GM21381 (cell line): ENCODE data around the gene WAC.

Source experiments
- ATAC-seq: cut with Tn5 transposase; IDR thresholded peaks from one replicate; pipeline ENCODE4 v1.9.1; 2021; ENCODE audit warnings: mild to moderate bottlenecking, moderate library complexity; ENCODE audit not compliant: unreplicated experiment

Gene WAC

DNA sequence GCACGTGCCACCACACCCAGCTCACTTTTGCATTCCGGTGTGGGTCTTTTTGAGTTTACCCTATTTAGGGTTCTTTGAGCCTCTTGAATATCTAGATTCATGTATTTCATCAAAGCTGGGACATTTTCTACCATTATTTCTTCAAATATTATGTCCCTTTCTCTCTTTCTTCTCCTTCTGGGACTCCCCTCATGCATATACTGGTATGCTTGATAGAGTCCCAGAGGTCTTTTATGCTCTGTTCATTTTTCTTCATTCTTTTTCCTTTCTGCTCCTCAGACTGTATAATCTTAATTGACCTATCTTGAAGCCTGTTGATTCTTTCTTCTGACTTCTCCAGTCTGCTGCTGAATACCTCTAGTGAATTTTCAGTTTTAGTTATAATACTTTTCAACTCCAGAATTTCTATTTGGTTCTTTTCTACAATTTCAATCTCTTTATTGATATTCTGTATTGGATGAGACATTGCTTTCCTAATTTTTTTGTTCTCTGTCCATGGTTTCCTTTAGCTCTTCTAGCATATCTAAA is 9.1 kb upstream of the WAC start:
- no peak for ATAC-seq

DNA sequence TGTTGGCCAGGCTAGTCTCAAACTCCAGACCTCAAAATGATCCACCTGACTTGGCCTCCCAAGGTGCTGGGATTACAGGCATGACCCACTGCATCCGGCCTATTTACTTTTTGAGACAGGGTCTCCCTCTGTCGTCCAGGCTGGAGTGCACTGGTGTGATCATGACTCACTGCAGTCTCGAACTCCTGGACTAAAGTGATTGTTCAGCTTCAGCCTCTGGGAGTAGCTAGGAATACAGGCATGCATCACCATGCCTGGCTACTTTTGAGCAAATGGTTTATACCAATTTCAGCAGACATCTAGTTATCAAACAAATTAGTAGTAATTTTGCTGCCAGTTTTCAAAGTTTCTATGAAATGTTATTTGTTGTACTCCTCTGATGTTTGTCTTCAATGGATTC is 2.2 kb upstream of the WAC start:
- no peak for ATAC-seq

DNA sequence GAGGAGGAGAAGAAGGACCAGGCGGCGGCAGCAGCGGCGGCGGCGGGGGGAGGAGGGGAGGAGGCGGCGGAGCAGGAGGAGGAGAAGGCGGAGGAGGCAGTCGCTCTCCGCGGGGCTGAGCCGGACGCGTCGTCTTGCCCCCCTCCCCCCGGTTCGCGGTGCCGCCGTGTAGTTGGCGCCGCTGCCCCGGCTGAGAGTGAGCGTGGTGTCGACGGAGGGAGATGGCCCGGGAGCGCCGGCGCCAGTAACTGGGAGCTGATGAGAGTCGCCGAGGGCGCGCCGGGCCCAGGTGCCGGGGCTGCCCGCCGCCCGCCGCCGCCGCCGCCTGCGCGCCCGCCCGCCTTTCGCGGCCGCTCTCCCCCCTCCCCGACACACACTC is 257 bp downstream of the WAC start:
- ATAC-seq = peak; percentile 2

DNA sequence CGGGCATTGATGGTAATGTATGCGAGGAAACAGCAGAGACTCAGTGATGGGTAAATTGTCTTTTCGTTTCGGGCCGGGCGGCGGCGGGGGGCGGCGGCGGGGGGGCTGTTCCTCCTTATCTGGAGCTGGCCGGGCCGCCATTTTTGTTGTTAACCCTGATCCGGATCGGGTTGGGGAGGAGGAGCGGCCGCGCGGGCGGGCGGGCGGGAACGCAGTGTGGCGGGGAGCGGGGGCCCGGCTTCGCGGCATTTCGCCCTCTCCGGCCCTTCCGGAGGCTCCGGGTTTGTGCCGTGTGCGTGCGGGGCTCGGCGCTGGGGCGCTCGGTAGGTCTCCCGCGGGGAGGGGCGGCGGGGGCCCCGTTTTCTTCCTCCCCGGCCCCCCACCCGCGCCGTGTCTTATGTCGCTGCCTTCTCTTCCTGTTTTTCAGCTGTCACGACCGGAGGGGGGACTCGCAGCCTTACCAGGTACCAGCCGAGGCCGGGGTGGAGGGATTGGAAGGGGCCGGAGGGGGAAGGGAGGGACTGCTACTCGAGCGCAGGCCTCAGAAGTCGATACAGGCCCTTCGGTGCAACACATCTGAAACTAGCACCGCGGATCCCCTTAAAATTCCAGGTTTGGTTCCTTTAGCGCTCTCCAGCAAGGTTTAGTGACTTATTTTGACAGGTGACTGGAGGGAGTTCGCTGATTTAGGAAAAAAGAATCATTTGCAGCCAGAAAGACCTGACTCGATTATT is 820 bp downstream of the WAC start:
- ATAC-seq = peak; percentile 21

DNA sequence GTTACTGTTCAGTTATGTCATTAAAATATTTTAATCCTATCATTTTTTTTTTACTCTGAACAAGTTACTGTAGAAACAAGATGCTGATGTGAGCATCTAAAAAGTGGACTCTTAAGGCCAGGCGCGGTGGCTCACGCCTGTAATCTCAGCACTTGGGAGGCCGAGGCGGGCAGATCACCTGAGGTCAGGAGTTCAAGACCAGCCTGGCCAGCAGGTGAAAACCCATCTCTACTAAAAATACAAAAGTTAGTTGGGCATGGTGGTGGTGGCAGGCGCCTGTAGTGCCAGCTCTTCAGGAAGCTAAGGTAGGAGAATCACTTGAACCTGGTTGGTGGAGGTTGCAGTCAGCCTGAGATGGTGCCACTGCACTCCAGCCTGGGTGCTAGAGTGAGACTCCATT is 2.9 kb downstream of the WAC start:
- ATAC-seq = no peak

DNA sequence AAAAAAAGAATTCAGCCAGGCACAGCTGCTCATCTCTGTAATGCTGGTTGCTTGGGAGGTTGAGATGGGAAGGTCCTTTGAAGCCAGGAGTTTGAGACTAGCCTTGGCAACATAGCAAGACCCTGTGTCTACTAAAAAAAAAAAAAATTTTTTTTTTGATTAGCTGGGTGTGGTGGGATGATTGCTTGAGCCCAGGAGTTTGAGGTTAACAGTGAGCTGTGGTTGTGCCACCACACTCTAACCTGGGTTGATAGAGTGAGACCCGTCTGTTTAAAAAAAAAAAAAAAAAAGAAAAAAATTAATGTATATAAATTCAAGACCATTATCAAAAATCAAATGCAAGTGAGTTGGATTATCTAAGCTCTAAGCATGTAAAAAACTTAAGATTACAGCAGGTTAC is 5.7 kb downstream of the WAC start:
- ATAC-seq = no peak

DNA sequence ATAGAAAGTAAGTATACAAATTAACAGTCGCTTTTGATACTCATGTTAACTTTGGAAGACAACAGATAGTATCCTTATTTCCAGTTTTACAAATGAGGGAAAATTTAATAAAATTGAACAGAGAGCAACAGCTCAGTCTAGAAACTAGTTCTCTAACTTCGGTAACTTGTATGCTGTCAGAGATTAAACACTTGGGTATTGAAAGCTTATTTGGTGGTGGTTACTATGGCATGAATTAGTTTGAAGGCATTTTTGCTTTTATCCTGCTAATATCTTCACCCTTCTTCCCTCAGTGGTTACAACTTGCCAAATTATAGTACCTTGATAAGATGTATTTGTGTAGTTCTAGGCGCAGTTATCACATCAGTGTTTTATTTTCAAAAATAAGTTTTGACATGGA is 7.2 kb downstream of the WAC start:
- ATAC-seq = no peak

DNA sequence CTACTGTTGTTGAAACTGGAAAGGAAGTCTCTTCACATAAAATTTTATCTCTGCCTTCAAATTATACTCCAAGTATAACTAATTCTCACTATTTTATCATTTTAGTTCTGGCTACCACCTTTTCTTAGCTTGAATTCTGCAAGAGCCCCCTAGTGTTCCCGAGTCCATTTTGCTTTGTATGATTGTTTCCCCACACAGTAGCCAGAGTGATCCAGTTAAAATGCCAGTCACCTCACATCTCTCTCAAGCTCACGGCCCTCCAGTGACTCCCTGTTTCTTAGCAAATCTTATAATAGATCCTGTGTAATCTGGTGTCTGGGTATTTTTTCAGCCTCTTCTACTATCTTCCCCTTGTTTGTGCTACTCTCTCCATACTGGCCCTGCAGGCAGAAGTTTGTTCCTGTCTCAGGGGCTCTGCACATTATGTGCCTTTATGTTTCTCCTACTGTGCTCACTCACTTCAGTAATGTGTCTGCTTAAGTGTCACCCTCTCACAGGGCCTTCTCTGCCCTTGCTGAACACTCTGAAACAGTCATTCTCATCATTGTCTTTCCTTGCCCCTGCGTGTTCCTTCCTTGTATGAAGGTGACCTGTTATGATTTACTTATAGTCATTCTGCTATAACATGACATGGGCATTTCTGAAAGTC is 8.9 kb downstream of the WAC start:
- no peak for ATAC-seq

DNA sequence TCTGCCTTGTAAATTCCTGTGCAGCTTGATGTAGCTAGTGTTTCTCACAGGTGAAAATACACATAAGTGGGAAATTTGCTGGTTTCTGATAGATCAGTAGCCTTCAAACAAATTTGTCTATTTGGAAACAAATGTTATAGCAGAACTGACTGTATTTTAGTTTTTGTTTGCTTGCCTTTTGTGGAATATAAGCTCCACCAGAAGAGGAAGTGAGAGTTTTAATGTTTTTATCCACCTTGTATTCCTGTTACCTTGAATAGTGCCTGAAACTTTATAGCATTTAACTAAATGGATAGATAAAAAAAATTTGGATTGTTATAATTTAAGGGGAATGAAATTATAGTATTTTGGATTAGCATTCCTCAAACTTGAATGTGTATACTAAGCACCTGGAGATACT is 9.8 kb downstream of the WAC start:
- ATAC-seq = no peak

DNA sequence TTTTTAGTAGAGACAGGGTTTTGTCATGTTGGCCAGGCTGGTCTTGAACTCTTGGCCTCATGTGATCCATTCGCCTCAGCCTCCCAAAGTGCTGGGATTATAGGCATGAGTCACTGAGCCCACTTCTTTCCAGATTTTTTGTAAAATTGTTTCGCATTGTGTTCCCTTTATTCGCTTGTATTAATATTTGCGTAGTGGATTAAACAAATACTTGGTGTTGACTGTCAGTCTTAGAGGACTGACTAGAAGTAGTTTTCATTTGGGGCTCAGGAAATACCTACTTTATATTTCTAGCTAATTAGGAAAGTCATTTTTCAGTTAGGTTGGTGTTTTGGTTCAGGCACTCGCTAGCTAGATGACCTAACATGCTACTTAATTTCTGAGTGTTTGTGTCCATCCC is 11.1 kb downstream of the WAC start:
- no peak for ATAC-seq

DNA sequence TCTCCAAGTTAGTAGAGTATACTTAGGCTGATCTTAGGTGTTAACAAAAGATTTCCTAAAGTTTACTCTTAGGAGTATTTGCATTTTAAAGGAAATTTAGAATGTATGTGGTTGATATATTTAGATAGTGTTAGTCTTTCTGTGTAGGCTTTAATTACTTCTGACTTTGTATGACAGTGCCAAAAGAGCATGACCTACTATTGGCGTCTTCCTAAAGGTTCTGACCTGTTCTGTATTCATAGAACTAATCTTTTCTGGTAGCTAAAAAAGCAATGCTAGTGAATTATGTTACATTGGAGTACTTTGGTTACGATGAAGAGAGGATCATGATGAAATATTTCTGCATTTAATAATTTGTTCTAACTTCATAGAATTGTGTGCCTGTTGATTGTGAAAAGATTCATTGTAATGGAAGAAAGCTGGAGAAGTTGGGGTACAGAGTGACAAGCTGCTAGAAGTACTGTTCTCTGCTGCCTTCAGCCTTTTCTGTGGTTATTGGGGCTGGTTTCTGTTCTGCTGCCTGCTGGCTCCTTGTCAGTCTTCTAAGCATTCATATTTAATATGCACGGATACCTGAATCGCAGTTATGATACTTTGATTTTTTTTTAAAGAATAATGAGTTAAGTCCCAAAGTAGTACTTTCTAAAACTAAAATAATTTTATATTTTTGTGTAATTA is 13.2 kb downstream of the WAC start:
- peak; percentile 76 for ATAC-seq

DNA sequence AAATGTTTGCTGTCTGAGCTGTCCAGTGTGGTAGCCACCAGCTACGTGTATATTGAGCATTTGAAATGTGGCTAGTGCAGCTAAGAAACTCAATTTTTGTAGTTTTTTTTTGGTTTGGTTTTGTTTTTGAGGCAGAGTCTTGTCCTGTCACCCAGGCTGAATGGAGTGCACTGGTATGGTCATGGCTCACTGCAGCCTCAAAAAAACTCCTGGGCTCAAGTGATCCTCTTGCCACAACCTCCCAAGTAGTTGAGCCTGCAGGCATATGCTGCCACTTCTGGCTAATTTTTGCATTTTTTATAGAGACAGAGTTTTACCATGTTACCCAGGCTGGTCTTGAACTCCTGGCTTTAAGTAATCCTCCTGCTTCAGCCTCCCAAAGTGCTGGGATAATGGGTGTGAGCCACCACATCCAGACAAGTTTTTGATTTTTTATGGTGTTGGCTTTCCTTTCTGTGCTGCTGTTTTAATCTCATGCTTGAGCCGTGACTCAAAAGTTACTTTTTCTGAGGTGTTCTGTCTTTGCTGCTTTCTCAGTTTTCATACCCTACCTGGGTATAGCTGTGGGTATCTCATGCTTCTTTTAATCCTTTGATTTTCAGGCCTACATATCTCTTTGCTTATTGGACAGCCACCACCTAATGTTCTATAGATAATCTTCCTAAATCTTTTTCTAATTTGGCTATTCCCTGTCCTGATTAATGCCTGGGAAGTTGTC is 16.0 kb downstream of the WAC start:
- ATAC-seq = no peak

DNA sequence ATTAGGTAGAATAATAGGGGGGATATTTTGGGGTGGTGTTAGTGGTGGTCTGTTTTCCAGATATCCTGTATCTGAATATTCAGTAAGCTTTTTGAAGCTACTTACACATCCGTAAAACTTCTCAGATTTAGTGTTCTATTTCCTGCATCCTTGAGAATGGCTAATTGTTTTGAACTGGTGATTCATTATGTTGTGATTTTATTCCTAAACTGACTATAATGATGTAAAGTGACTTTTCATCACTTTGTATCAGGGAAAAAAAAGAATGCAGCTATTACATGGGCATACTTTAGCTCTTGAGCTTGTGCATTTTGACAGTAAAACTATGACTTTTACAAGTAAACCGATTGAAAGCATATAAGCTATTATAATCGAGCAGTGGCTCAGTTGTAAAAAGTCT is 18.2 kb downstream of the WAC start:
- no peak for ATAC-seq

DNA sequence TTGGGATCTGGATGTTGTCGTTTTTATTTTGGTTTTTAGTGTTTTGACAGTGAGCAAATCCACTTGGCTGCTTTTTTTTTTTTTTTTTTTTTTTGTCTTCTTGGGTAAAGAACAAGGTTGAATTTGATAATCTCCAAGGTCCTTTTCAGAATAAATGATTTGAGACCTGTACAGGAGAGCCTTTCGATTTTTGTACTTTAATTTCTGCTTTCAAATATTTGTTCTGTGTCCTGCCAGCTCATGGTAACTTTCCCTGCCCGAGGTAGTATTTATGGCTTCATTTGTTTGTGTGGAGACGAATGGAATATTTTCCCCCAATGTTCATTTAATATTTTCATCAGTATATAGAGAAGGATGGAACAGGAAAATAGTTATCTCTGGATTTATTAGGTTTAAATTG is 19.9 kb downstream of the WAC start:
- ATAC-seq = no peak

DNA sequence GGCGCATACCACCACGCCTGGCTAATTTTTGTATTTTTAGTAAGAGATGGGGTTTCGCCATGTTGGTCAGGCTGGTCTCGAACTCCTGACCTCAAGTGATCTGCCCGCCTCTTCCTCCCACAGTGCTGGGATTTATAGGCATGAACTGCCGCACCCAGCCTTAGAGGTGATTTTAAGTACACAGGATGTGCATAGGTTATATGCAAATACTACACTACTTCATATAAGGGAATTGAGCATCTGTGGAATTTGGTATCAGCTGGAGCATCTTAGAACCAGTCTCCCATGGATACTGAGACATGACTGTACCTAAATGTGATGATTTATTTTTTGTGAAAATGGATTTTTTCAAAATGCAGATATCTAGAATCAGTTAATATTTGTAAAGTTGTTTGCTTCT is 21.1 kb downstream of the WAC start:
- no peak for ATAC-seq

DNA sequence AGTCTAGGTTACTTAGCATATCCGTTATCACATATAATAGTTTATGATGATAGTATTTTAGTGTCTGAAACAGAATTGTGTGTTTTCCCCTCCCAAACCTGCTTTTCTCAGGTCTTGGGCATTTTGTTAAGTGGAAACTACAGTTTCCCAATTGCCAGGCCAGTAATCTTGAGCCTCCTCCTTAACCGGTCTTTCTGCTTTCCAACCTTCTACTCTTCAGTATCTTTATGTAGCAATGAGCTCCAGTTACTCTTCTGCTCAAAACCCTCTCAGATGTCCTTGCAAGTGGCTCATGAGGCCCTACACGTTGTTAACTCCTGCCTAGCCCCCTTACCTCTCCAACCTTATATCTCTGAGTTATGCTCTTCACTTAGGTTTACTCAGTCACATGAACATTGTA is 22.0 kb downstream of the WAC start:
- ATAC-seq = no peak

DNA sequence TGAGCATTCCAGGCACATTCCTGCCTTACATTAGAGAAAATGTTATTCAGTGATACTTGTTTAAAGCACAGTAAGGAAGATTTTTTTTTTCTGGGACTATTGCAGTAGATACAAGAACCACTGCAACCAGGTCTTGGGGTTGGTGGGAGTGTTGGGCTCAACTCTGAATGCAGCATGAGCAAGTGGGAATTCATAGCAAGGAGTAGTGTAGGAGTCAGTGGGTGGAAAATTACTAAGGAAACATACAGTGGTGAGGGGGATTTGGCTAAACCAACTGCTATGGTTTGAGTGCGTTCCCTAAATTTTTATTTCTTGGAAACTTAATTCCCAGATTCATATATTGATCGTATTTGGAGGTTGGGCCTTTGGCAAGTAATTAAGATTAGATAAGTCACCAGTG is 22.4 kb downstream of the WAC start:
- ATAC-seq = no peak

DNA sequence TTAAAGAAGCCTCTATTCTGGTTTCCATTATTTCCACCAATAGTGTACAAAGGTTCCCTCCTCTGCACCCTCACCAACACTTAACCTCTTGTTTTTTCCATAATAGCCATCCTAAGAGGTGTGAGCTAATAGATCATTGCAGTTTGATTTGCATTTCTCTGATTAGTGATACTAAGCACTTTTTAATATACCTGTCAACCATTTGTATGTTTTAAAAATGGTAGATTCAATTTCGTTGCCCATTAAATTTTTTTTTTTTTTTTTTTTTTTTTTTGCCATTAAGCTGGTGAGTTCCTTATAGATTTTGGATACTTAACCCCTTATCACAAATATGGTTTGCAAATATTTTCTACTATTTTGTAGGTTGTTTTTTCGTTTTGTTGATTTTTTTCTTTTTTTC is 23.2 kb downstream of the WAC start:
- ATAC-seq = no peak

DNA sequence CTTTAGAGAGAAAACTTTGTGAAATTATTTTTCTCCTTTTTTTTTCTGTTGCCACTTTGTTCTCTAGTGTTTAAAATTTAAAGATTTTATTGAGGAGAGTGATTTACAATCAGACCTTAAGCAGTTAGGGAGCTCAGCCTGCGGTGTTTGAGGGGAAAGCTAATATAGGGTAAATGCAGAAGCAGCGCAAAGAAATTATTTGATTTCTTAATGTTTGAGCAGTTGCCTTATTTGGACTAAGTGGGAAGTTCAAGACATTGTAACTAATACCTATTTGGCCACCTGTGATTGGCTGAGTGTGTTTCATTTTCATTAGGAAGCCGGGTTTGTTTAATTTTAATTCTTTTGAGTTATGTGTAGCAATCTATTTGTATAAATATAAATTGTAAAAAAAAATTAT is 25.3 kb downstream of the WAC start:
- ATAC-seq = no peak

DNA sequence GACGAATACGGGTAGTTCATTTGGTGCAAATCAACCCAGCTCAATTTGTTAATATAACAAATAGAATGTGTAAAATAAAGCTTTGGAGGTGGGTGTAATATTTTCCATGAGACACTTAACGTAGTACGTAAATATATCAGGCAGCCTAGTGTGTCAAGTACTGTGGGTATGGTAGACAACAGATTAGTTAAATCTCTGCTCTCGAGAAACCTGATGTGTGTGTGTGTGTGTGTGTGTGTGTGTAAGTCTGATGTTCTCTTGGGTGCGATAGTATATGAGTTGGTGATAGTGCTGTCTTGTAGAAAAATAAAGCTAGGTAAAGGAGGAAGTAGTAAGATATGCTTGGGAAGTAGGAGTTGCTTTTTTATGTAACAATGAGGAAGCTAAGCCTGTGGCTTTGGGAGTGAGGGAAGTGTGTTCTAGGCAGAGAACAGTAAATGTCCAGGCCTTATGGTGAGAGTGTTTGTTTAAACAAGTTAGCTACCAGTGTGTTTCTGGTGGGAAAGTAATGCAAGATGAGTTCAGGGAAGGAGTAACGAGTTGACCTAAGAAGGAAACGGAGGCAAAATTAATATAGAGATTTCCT is 26.1 kb downstream of the WAC start:
- ATAC-seq = no peak

DNA sequence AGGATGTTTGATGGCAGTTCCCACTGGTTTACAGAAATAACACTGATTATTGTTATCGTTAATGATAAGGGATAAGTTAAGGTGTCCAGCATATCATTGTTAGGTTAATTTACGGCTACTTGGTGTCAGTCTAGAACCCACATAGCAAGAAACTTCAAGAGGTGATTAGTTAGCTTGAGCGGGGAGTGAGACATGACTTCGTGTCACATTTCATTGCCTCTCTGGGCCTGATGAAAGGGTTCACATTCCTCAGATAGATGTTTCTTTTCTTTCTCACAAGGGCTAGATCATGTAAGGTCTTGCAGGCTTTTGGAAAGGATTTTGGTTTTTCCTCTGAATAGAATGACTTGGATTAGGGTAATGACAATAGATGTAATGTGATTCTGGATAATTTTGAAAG is 26.7 kb downstream of the WAC start:
- no peak for ATAC-seq
